Measurements from ENCODE around the gene TIGD3. TPM values are rescaled to one million over a fixed set of nuclear protein-coding genes. Genes with fewer than 3 reads are reported as not detected.

The TIGD3 gene
- total and polyA plus RNA-seq, 10 of the 15 experiments (the other 5 are each of a cell fraction or from before 2014, with no cell fraction given) = 0.13 to 1.4 (median 0.57) TPM

- Histone ChIP-seq H2AFZ (ENCODE audit: control insufficient read depth, low read depth, low read length) (no peak overlapping the region), H3K36me3 (ENCODE audit: control insufficient read depth in 2 of 2, insufficient read depth in 2 of 2, low read length in 1 of 2) (no peaks in the 10 kb centered on the region), H3K9ac (ENCODE audit: control insufficient read depth, insufficient read depth, low read length) (no peak overlapping the region), H3K4me3 (peak overlapping the region; percentile 95; the same call in 1 of the 2 replicates), H3K27me3 (replicated peaks in 1 of 2; ENCODE audit: control insufficient read depth in 2 of 2, insufficient read depth in 2 of 2, low read length in 1 of 2) (peaks cover 0 to 1% of the 10 kb centered on the region in 2 experiments; a peak in 2 of 4 replicates), H3K4me1 (ENCODE audit: control insufficient read depth, insufficient read depth, low read length) (no peaks in the 10 kb centered on the region), H3K79me2 (ENCODE audit: control insufficient read depth, insufficient read depth, low read length) (no peaks in the 10 kb centered on the region), H4K20me1 (ENCODE audit: control insufficient read depth, insufficient read depth) (no peaks in the 10 kb centered on the region), H3K4me2 (ENCODE audit: control insufficient read depth, insufficient read depth) (peak overlapping the region; percentile 80; the same call in 1 of the 2 replicates), H3K9me3 (replicated peaks; ENCODE audit: control insufficient read depth, insufficient read depth, low read length) (no peaks in the 10 kb centered on the region), H3K27ac (ENCODE audit: control insufficient read depth, insufficient read depth) (no peak overlapping the region)
- DNase-seq (ENCODE audit: low read depth, low spot score) (no peak), ATAC-seq (no peak), FAIRE-seq (no peak)
- ChIA-PET SMC1A (ENCODE audit: uncharacterized antibody, unreplicated experiment) (interaction anchor here (0.6 to 11.6 kb wide), 15 partner anchors 9 to 468 kb away, joined by 3 to 180 read pairs (median 4); partner anchors contain the start of genes DPF2 and POLA2), CTCF (interaction anchor here (0.7 to 15.4 kb wide), 36 partner anchors 9 to 476 kb away, joined by 3 to 351 read pairs (median 6); partner anchors contain the start of genes CDCA5, DPF2, POLA2 and TM7SF2), RAD21 (ENCODE audit: unreplicated experiment) (interaction anchor here (0.7 to 7.9 kb wide), 23 partner anchors 10 to 468 kb away, joined by 3 to 254 read pairs (median 5); partner anchors contain the start of genes CAPN1, DPF2, POLA2 and TM7SF2), POLR2A (interaction anchor here (1.1 to 3.1 kb wide), 6 partner anchors 13 to 91 kb away, joined by 3 to 29 read pairs (median 7); no protein-coding TSS in a partner anchor)
- WGBS (ENCODE audit: insufficient coverage, insufficient replicate concordance, low lambda C conversion rate, missing lambda C conversion rate) = 20% methylated on average over 8 of the region's 8 CpGs
- intact Hi-C loops (cut with micrococcal nuclease; ENCODE audit: unreplicated experiment) = loop anchor here (1.0 to 5.0 kb wide), 4 partner anchors 41 to 196 kb away; no protein-coding TSS in a partner anchor
- no peak for TF ChIP-seq SIN3A (IDR thresholded peaks at IDR 0.05; ENCODE audit: low read depth, low read length)
- no peak for TF ChIP-seq ASH2L (IDR thresholded peaks at IDR 0.05; ENCODE audit: borderline replicate concordance, low read depth)
- no peak for TF ChIP-seq EZH2 (IDR thresholded peaks at IDR 0.05; ENCODE audit: borderline replicate concordance, control insufficient read depth, low read depth, low read length)
- TF ChIP-seq MEF2B (IDR thresholded peaks at IDR 0.05; ENCODE audit: partially characterized antibody, poor library complexity, severe bottlenecking) = no peak
- no peak for TF ChIP-seq SIX5 (IDR thresholded peaks at IDR 0.05; ENCODE audit: low read depth, low read length, severe bottlenecking)
- peak; percentile 96 for TF ChIP-seq ZBTB33 (IDR thresholded peaks at IDR 0.05)
- in situ Hi-C loops (cut with MboI) = no loop called here
- BruUV-seq (replicated peaks) = no TSS peak
These were observed 38.7 kb upstream of the TIGD3 start for GRCh38 chr11:65315866-65316226.
